Osteocyte (in vitro differentiated cells): ENCODE measurements around the gene PTGDS. TPM values are rescaled to one million over a fixed set of nuclear protein-coding genes. Genes with fewer than 3 reads are reported as not detected.

Experiments
- DNase-seq: peaks from one replicate; pipeline ENCODE4 v3.0.0; 2021; ENCODE audit warnings: mixed read lengths; ENCODE audit not compliant: unreplicated experiment; ENCODE audit errors: extremely low spot score
- H3K27ac Mint-ChIP-seq: one replicate; pipeline ENCODE4 v1.8.0; 2021; ENCODE audit warnings: mild to moderate bottlenecking, mixed read lengths; ENCODE audit not compliant: unreplicated experiment
- H3K27me3 Mint-ChIP-seq: one replicate; pipeline ENCODE4 v1.8.0; 2021; ENCODE audit warnings: mixed read lengths; ENCODE audit not compliant: unreplicated experiment
- H3K36me3 Mint-ChIP-seq: one replicate; pipeline ENCODE4 v1.8.0; 2021; ENCODE audit warnings: mixed read lengths; ENCODE audit not compliant: unreplicated experiment
- H3K4me1 Mint-ChIP-seq: one replicate; pipeline ENCODE4 v1.8.0; 2021; ENCODE audit warnings: mixed read lengths; ENCODE audit not compliant: unreplicated experiment
- H3K4me3 Mint-ChIP-seq: one replicate; pipeline ENCODE4 v1.8.0; 2021; ENCODE audit warnings: mild to moderate bottlenecking, moderate library complexity, mixed read lengths; ENCODE audit not compliant: unreplicated experiment
- H3K9me3 Mint-ChIP-seq: one replicate; pipeline ENCODE4 v1.8.0; 2021; ENCODE audit warnings: mixed read lengths; ENCODE audit not compliant: unreplicated experiment
- total RNA-seq: library from RNA; stranded (reverse); gene quantifications from 2 replicates; pipeline ENCODE4 v1.2.1, GENCODE V29; 2021
- TF ChIP-seq, protein P1 (sequence below): fragments of 200-600 bp; sonication (generic); IDR thresholded peaks from 2 replicates; pipeline ENCODE4 v1.5.0; 2021; ENCODE audit warnings: antibody characterized with exemption, mild to moderate bottlenecking, moderate library complexity

Gene PTGDS
- total RNA-seq, 1 donor from 2014 or later, result 123 TPM

DNA sequence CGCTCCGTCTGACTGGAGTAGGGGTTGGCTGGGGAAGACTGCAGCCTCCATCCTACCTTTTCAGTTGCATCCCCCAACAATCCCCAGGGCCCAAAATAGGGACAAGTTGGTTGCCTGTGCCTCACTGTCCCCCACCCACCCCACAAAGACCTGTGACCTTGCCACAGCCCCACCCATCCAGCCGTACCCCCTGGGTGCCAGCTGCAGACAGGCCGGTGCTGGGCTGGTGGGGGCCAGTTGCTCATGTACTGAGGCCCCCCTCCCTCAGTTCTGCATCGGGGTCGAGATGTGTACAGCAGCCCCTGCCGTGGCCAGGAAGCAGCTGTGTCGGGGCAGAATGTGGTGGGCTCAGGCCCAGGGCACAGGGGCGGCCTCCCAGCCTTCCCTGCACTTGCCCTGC is 5.9 kb downstream of the PTGDS start:
- no peak overlapping the region for H3K4me3 Mint-ChIP-seq
- H3K9me3 Mint-ChIP-seq, result no peaks in the 10 kb centered on the region
- no peaks in the 10 kb centered on the region for H3K4me1 Mint-ChIP-seq
- H3K27ac Mint-ChIP-seq, result no peak overlapping the region
- no peak for DNase-seq
- TF ChIP-seq, protein P1, sequence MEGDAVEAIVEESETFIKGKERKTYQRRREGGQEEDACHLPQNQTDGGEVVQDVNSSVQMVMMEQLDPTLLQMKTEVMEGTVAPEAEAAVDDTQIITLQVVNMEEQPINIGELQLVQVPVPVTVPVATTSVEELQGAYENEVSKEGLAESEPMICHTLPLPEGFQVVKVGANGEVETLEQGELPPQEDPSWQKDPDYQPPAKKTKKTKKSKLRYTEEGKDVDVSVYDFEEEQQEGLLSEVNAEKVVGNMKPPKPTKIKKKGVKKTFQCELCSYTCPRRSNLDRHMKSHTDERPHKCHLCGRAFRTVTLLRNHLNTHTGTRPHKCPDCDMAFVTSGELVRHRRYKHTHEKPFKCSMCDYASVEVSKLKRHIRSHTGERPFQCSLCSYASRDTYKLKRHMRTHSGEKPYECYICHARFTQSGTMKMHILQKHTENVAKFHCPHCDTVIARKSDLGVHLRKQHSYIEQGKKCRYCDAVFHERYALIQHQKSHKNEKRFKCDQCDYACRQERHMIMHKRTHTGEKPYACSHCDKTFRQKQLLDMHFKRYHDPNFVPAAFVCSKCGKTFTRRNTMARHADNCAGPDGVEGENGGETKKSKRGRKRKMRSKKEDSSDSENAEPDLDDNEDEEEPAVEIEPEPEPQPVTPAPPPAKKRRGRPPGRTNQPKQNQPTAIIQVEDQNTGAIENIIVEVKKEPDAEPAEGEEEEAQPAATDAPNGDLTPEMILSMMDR, result no peak
- H3K27me3 Mint-ChIP-seq, result no peaks in the 10 kb centered on the region
- H3K36me3 Mint-ChIP-seq, result no peaks in the 10 kb centered on the region

DNA sequence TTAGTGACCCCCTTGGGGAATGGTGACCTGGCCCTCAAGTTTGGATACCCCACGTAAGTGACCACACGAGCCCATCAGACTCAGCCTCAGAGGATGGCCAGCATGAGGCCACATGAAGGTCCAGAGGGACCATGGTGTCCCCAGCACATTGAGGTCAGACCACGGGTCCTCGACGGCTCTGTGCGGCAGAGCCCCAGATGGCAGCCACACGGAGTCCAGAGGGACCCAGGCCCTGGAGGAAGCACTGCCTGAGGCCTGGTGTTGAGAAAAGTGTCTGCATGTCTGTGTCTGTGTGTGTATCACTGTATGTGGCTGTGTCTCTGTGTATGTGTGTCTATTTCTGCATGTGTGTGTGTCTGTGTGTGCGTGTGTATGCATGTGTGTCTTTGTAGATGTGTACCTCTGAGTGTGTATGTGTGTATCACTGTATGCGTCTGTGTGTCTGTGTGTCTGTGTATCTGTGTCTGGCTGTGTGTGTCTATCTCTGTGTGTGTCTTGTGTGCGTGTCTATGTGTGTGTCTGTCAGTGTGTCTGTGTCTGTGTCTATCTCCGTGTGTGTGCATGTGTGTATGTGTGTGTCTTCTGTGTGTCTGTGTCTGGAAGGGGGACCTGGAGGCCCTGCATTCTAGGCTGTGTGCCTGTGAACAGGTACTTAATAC is 6.5 kb downstream of the PTGDS start:
- Mint-ChIP-seq H3K36me3 (no peaks in the 10 kb centered on the region), H3K4me1 (no peaks in the 10 kb centered on the region), H3K4me3 (no peak overlapping the region), H3K27ac (no peak overlapping the region), H3K27me3 (no peaks in the 10 kb centered on the region), H3K9me3 (no peaks in the 10 kb centered on the region)
- TF ChIP-seq, protein P1, result no peak
- no peak for DNase-seq

DNA sequence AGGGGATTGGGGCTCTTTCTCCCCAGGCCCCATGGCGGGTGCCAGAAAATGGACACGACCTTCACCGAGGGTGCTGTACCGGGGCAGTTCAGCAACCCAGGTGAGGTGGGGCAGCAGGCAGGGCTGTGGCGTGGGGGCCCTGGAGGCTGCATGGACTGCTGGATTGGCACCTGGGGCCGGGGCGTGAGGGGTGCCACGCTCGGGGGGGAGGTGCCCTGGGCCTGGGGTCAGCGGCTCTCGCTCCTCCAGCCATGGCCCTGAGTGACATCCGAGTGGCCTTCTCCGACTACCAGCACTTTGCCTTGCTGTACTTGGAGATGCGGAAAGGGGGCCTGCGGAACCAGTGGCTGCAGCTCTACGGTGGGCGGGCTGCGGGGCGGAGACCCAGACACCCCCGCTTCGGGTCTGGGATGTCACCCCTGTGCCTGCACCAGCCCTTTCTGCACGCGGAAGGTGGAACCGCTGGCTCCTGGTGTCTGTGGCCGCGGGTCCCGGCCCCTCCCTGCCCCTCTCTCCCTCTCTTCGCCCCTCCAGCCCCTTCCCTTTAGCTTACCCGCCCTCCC is 7.2 kb downstream of the PTGDS start:
- Mint-ChIP-seq H3K27me3 (no peaks in the 10 kb centered on the region), H3K36me3 (no peaks in the 10 kb centered on the region), H3K4me3 (no peak overlapping the region), H3K4me1 (no peaks in the 10 kb centered on the region), H3K9me3 (no peaks in the 10 kb centered on the region), H3K27ac (no peak overlapping the region)
- no peak for DNase-seq
- TF ChIP-seq, protein P1, result no peak

DNA sequence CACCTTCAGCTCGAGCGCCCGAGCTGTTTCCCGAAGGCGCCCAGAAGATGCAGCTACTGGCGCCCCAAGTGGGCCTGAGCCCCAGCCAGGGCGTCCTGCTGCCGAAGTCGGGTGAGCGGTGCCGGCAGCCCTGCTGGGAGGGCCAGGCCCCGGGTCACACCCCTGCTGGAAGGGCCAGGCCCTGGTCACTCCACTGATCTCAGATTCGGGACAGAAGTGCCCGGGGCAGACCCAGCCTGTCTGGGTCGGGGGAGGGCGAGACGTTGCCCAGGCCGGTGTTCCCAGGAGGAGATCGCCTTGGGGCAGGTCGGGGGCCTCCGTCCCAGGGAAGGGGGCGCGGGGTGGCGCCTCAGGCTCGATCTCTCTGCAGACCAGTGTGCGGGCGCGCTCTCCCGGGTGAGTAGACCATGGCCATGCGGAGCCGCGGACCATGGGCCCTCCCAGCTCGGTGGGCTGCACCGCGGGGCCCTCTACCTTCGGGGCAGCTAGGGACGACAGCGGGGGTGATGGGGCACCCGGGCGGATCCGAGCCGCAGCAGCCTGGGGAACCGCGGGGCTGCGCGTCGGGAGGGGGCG is 7.8 kb downstream of the PTGDS start:
- Mint-ChIP-seq H3K9me3 (no peaks in the 10 kb centered on the region), H3K4me3 (no peak overlapping the region), H3K27ac (no peak overlapping the region), H3K4me1 (no peaks in the 10 kb centered on the region), H3K27me3 (no peaks in the 10 kb centered on the region), H3K36me3 (no peaks in the 10 kb centered on the region)
- no peak for DNase-seq
- TF ChIP-seq, protein P1, result no peak

DNA sequence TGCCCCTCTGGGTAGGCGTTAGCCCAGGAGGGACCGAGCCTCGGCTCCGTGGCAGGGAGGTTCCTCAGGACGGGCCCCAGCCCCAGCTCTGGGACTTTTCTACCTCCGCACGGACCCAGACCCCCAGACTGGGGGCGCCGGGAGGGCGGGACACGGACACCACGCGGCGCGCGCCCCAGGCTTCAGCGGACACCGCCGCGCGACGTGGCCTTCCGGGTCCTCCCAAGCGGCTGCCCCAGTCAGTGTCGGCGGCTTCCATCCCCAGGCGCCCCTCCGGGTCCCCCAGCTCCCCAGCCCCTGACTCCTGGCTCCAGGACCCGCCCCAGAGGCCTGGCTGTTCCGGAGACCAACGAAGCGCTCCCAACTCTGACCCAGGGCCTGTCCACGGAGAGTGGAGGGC is 8.5 kb downstream of the PTGDS start:
- H3K27me3 Mint-ChIP-seq, result no peaks in the 10 kb centered on the region
- no peaks in the 10 kb centered on the region for H3K4me1 Mint-ChIP-seq
- H3K4me3 Mint-ChIP-seq, result no peak overlapping the region
- no peak for DNase-seq
- TF ChIP-seq, protein P1, result no peak
- no peak overlapping the region for H3K27ac Mint-ChIP-seq
- no peaks in the 10 kb centered on the region for H3K9me3 Mint-ChIP-seq
- no peaks in the 10 kb centered on the region for H3K36me3 Mint-ChIP-seq
